ENCODE measurements around the gene IPO7.
"Not testable (repeated sequence)": the region's sequence is repeated elsewhere in the genome, so short reads cannot be mapped to it uniquely, and the experiment has no call there.

The IPO7 gene

DNA sequence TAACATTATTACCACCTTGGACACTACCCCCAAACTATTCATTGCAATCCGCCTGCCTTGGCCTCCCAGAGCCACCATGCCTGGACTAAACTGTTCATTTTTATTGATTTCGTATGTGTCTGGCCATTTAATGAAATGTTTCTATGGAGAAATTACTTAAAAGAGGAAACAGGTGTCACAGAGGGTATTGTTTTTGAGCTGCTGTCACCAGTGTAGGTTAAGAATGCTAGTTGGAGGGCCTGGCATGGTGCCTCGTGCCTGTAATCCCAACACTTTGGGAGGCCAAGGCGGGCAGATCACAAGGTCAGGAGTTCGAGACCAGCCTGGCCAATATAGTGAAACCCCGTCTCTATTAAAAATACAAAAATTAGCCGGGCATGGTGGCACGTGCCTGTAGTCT, 17.4 kb downstream of the IPO7 start:
- not testable (repeated sequence) for DNase-seq

DNA sequence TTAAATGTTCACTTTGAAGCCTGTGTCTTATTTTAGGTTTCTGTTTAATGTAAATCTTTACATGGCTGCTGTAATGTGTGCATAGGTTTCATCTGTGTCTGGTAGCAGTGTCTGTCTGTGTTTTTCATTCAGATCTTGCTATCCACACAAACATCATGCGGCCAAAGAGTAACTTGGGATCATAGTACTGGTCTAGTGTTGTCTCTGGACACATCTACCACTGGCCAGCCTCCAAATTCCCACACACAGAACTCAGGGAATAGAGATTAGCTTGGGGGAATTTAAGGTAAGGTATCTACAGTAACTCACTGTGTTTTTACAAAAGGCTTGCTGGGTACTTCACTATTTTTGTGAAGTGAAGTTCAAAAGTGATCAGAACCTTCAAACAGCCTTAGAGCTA, 44.3 kb downstream of the IPO7 start:
- DNase-seq, result no peak

DNA sequence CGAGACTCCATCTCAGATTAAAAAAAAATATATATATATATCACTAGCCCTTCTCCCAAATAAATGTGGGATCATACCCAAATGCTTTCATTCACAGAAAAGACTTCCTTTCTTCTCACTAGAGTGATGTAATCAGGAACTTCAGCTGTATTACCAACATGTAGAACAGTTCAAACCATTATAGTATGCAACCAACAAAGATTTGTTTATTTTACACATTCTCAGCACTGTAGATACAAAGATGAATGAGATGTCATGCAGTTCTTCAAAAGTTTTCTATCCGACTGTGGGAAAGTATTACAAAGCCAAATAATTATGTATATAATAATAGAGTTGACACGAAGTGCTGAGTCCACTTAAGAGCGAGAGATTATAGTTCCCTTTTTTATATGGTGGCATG, 54.2 kb downstream of the IPO7 start:
- DNase-seq, result no peak

- DNase-seq, result no peak
These were observed 61.8 kb downstream of the IPO7 start for GRCh38 chr11:9446230-9446629.

DNA sequence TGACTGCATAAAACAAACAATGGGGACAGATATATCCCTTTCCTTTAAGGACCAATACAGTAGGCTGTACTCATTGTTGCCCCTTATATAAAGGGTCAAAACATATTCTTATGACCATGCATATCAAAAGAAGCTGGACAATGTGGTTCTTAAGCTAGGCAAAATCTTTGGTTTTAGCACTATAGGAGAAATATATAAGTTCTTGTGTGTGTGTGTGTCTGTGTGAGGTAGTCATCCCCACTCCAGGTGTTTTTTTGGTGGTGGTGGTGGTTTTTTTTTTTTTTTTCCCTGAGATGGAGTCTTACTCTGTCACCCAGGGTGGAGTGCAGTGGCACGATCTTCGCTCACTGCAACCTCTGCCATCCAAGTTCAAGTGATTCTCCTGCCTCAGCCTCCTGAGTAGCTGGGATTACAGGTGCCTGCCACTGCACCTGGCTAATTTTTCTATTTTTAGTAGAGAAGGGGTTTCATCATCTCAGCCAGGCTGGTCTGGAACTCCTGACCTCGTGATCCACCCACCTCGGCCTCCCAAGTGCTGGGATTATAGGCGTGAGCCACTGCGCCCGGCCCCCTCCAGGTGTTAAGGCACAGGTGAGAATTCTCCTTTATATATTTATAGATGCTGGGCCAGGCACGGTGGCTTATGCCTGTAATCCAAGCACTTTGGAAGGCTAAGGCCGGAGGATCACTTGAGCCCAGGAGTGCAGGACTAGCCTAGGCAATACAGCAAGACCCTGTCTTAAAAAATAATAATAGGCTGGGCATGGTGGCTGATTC, 64.3 kb downstream of the IPO7 start:
- no peak for DNase-seq

- not testable (repeated sequence) for DNase-seq
These were observed 67.6 kb downstream of the IPO7 start for GRCh38 chr11:9452023-9452422.

GRCh38 chr11:9455722-9456121, 71.3 kb downstream of the IPO7 start:
- DNase-seq, result no peak

DNA sequence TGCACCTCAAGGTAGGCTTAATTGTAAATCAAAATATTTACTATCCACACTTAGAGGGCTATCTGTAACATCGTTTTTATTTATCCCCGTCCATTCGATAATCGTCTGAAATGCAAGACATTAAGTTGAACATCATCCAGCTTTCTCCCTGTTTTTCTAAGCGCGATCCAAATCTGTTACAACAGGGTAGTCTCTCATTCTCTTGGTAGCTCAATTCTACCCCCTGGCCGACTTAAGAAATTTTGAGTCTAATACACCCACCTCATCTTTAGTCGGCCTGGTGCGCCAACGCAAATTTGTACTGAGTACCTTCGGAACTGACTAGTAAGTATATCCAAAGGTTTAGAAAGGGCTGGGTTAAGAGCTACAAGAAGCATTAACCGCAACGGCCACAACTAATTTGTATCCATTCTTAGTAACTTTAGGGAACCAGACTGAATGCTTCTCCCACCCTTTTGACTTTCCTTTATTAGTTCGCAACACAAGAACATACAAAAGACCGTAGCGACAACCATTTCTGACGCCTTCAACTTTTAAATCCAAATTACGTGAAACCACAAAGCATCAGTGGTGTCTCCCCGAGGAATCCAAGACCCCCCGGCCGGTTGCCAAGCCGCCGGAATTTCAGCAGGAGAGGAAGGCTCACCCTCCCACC, 75.3 kb downstream of the IPO7 start:
- DNase-seq, result peak; percentile 32

DNA sequence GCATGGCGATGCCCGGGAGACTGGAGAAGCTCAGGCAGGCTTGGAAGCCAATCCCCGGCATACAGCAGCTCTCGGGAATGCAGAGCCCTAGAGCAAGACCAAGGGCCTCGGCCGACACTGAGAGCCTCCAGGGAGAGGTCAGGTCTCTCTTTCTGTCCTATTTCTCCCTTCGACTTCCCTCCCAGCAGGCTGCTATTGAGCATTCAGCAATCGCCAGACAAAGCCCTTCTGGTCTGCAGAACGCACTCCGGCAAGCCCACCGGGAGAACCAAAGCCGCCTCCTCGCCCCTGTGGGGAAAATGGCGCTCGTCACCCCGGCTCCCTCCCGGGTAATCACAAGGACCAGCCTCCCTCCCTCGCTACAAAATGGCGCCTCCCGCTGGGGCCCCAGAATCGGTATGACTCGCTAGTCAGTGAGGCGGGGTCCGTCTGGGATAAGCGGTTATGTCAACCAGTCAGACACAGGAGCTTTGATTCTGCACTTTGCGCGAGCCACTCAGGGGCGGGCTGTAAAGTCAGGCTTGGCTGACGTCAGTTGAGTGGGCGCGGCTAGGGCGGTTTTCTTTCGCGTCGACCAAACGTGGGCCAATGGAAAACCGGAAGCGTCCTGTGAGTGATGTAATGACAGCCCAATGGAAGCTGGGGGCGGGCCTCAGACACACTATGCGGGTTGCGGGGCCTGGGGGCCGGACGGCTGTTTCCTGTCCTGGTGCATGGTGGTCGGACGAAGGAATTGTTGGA, 76.0 kb downstream of the IPO7 start, which contains the start of gene ZNF143:
ZNF143 (plus strand) TSS at position 691 of the 741 bp plus-strand sequence. CDS start 10,297 bp downstream, outside the sequence.
- peak; percentile 100 for DNase-seq

DNA sequence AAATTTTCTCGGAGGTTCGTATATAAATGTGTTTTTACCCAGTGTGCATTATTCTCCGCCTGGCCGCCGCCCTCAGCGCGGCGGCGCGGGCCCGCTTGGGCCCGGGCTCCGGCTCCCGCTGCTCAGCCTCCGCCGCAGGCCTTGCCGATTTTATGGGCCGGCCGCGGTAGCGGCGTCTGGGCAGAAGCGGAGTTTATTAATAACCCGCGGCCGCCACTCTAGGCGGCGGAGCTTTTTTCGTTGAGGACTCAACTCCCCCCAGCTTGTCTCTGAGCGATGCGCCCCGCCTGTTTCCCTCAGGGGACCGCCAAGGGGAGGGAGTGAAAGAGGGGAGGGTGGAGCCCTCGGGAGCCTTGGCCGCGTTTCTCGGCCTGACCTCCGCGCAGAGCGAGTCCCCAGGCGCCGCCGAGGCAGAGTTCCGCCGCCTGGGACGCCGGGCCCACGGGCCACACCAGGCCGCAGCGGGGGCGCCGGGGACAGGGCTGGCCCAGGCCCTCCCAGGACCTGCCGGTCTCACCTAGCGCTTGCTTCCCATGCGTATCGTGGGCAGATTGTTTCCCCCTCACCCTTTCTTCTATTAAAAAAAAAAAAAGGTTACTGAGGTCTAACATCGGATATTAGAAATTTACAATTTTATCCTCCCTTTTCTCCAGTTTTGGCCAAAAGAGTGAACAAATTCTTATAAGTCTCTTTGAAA, 76.8 kb downstream of the IPO7 start:
- peak; percentile 82 for DNase-seq

DNA sequence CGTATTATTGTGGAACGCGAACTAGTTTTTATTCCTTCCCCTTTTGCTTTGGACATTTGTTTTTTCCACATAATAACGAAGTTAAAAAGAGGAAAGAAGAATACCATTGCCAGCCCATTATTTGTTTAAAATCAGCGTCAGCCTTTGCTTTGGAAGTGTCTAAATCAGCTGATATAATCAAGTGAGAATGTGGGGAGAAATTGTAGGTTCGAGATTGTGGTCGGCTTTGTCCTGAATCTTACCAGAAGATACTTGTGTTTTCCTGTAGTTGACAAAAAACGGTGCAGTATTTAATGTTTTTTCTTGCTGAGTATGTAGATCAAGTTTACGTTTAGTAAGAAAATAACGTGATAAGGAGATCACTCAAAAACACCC, 77.3 kb downstream of the IPO7 start:
- DNase-seq, result peak; percentile 17

DNA sequence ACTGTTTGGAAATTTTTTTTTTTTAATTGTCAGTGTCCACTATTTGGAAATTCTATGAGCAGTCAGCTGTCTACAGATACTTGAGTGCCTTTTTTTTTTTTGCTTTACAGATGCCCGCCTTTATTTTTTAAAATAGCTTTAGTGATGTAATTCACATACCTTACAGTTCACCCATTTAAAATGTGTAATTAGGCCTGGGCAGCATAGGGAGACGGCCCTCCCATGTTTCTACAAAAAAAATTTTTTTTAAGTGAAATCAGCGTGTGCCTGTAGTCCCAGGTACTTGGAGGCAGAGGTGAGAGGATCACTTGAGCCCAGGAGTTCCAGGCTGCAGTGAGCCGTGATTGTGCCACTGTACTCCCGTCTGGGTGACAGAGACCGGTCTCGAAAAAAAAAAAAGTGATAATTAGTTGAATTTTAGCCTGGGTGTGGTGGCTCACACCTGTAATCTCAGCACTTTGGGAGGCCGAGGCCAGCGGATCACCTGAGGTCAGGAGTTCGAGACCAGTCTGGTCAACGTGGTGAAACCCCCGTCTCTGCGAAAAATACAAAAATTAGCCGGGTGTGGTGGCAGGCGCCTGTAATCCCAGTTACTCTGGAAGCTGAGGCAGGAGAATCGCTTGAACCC, 77.8 kb downstream of the IPO7 start:
- DNase-seq, result no peak

DNA sequence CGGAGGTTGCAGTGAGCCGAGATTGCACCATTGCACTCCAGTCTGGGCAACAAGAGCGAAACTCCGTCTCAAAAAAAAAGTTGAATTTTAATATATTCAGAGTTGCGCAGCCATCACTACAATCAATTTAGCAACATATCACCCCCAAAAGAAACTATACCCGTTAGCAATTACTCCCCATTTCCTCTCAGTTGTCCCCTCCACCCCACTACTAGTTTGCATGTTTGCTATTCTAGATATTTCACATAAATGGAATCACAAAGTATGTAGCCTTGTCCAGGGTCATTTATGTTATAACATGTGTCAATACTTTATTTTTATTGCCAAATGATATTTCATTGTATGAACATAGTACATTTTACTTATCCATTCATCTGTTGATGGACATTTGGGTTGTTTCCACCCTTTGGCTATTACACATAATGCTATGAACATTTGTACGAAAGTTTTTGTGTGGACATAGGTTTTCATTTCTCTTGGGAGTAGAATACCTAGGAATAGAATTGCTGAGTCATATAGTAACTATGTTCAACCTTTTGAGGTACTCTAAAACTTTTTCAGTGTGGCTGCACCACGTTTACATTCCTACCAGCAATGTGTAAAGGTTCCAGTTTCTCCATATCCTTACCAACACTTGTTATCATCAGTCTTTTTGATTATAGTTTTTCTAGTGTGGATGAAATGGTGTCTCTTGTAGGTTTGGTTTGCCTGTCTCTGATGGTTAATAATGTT, 78.5 kb downstream of the IPO7 start:
- no peak for DNase-seq

DNA sequence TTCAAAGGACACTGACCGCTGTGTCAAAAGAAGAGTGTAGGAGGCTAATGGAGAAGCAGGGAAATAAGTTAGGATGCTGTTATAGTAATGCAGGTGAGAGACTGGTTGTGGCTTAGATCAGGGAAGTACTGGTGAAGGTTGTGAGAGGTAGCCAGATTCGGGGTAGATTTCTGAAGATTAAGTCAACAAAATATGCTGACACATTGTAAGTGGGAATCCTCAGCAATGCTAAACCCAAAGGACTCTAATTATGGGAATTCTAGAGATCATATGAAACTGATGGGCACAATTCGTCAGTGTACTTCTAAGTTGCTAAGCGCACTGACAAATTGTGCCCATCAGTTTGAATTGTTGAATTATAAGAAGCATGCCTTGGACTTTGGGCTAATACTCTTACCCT, 86.3 kb downstream of the IPO7 start:
- no peak for DNase-seq

DNA sequence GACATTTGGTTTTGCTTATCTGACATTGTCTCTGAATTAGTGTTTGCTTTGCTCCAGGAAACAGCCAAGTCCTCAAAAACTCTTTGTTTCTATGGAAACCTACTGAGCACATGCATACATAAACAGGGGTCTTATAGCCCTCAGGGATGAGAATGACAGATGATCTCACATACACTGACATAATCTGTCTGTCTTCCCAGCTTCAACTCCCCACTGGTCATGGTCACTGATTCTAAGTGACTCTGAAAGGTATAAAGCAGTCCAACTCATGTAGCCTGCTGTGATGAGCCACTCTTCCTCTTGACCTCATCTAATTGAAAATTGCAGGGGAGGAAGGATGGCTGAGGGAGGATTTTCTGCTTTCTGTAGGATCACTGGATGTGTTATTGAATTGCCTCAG, 89.0 kb downstream of the IPO7 start:
- no peak for DNase-seq

DNA sequence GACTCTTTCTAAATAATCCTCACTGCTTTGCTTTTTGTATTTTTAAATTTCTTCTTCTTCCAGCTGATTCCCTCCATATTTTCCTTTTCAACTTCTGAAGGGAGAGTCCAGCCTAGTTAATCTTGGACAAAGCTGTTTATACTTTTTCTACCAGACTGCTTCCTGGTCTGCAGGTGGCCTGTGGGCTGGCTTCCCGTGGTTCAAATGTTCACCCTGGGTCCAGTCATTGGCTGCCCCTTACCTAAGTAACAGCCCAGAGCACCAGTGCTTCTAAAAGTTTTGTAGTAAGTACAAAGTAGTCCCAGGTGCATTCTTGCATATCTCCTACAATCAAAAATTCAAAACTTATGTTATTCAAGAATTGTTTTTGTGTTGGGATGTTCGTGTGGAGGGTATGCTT, 95.4 kb downstream of the IPO7 start:
- no peak for DNase-seq

DNA sequence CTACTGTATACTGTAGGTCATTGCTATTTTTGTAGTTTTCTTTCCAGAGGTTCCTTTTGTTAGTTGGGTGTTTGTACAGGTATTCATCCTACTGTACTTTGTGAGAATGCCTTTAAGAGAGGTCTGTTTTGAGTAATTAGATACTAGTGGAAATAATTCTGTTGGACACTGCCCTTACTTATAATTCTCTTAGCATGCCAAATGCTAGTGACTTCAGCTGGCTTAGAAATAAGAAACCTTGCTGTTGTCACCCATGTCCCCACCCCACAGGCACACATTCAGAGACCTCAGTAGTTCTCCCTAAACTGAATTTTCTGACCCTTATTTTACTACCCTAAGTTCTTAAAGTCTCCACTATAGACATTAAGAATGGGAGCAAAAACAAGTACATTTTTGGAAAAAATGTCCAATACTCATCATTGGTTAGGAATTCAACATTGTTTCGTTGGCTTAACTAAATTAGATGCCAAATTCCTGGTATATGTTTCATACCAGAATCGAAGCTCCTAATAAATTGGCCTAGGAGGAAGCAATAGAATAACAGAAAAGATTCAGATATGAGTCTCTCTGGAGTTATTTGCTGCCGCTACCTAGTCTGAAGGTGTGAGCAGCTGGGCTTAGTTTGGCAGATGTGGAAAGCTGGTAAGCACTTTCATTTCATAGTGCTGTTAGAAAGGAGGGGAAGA, 104.8 kb downstream of the IPO7 start:
- DNase-seq, result no peak

GRCh38 chr11:9490376-9490775, 105.9 kb downstream of the IPO7 start:
- DNase-seq, result no peak

- no peak for DNase-seq
These were observed 109.0 kb downstream of the IPO7 start for GRCh38 chr11:9493492-9493891.

- DNase-seq, result no peak
These were observed 109.9 kb downstream of the IPO7 start for GRCh38 chr11:9494316-9494715.

- DNase-seq, result no peak
These were observed 111.5 kb downstream of the IPO7 start for GRCh38 chr11:9495803-9496514.

Data from CD4-positive, alpha-beta T cell treated with Interleukin-4 for 4 hours (primary cell).